ENCODE data around the gene GNRH2. TPM values are rescaled to one million over a fixed set of nuclear protein-coding genes. Genes with fewer than 3 reads are reported as not detected.

GNRH2 gene
- total and polyA plus RNA-seq, 2 donors (not counting 3 experiments of a cell fraction or from before 2014, with no cell fraction given), result 1.9 TPM; not detected in 1

DNA sequence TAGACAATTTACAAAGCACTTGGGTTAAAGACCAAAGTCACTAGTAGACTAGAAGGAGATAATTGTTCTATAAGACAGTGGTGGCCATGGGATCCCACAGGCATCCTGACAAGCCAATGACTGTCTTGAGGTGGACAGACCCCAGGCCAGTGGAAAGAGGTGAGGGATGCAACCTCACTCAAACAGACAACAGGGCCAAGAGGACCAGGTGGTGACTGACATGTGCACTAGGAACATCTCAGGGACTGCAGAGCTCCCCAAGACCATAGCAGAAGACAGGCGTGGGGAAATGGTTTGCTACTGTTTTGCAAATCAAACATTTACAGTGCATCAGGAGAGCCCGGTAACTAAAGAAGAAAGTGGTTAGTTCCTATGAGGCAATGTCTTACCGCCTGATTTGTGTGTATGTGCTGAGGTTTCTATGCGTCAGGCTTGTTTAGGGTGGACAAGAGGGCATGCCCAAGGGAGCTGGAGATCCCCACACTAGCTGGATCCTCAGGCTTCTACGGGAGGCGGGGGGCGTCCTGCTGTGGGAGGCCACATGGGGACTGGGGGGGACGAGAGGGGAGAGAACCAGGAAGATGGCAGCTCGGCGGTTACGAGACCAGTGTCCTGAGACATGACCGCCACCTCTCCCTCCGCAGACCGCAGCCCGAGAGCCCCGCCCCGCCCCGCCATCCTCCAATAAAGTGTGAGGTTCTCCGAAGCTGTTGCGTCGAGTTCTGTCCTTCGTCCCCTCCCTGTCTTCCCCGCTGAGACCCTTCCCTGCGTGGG is 1.8 kb downstream of the GNRH2 start:
- peak overlapping the region; percentile 46 for H3K9ac ChIP-seq (replicated peaks; ENCODE audit: extremely low read depth, insufficient read depth, low read length)
- no peak for TF ChIP-seq POLR2AphosphoS5 (IDR thresholded peaks at IDR 0.05; ENCODE audit: insufficient read depth, low read depth, low read length)
- TF ChIP-seq, protein P1, sequence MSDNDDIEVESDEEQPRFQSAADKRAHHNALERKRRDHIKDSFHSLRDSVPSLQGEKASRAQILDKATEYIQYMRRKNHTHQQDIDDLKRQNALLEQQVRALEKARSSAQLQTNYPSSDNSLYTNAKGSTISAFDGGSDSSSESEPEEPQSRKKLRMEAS (IDR thresholded peaks at IDR 0.05; ENCODE audit: insufficient read depth, insufficient read length), result no peak
- no peak for TF ChIP-seq JUN (IDR thresholded peaks at IDR 0.05; ENCODE audit: borderline replicate concordance, insufficient read depth, insufficient read length, low read depth)
- no peak for TF ChIP-seq GATA2 (IDR thresholded peaks at IDR 0.05; ENCODE audit: insufficient read depth, insufficient read length, low read depth, low read length)
- no peak for TF ChIP-seq FOS (IDR thresholded peaks at IDR 0.05; ENCODE audit: borderline replicate concordance, insufficient read depth, low read length)
- TF ChIP-seq EZH2 (IDR thresholded peaks at IDR 0.05; ENCODE audit: borderline replicate concordance, low read depth, low read length, severe bottlenecking), result no peak
- TF ChIP-seq, protein P2, sequence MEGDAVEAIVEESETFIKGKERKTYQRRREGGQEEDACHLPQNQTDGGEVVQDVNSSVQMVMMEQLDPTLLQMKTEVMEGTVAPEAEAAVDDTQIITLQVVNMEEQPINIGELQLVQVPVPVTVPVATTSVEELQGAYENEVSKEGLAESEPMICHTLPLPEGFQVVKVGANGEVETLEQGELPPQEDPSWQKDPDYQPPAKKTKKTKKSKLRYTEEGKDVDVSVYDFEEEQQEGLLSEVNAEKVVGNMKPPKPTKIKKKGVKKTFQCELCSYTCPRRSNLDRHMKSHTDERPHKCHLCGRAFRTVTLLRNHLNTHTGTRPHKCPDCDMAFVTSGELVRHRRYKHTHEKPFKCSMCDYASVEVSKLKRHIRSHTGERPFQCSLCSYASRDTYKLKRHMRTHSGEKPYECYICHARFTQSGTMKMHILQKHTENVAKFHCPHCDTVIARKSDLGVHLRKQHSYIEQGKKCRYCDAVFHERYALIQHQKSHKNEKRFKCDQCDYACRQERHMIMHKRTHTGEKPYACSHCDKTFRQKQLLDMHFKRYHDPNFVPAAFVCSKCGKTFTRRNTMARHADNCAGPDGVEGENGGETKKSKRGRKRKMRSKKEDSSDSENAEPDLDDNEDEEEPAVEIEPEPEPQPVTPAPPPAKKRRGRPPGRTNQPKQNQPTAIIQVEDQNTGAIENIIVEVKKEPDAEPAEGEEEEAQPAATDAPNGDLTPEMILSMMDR (IDR thresholded peaks at IDR 0.05; ENCODE audit: extremely low read depth in 1 of 2, insufficient read depth in 1 of 2, low read depth in 1 of 2, low read length in 2 of 2), result no peak
- TF ChIP-seq MYC (IDR thresholded peaks at IDR 0.05; ENCODE audit: low read depth, low read length), result no peak
- no peak for TF ChIP-seq POLR2A (IDR thresholded peaks at IDR 0.05; ENCODE audit: low read depth, low read length)
- CTCF ChIA-PET, result interaction anchor here (1.0 to 1.1 kb wide), 2 partner anchors 8 to 193 kb away, joined by 3 to 4 read pairs; no protein-coding TSS in a partner anchor

More for the DNA sequence above, 1.8 kb downstream of the GNRH2 start:
- dilution Hi-C loops (cut with MboI; ENCODE audit: extremely low pct_ligation_motif_present, low sequenced_read_pairs), result no loop called here
- Histone ChIP-seq H3K9me3 (replicated peaks; ENCODE audit: control insufficient read depth, insufficient read depth, low read length) (no peaks in the 10 kb centered on the region), H3K79me2 (ENCODE audit: control insufficient read depth, insufficient read depth, low read length) (peaks cover 9% of the 10 kb centered on the region), H3K36me3 (ENCODE audit: control insufficient read depth in 2 of 2, extremely low read depth in 1 of 2, insufficient read depth in 2 of 2, low read length in 2 of 2) (peaks cover 3 to 17% of the 10 kb centered on the region in 2 experiments), H3K9me1 (replicated peaks; ENCODE audit: control insufficient read depth, extremely low read depth, insufficient read depth, low read length) (no peaks in the 10 kb centered on the region), H4K20me1 (replicated peaks; ENCODE audit: control insufficient read depth, extremely low read depth, insufficient read depth, low read length) (no peaks in the 10 kb centered on the region), H3K4me3 (replicated peaks in 1 of 3; ENCODE audit: insufficient read depth in 1 of 3, low read depth in 1 of 3, low read length in 3 of 3) (peak overlapping the region; percentile 20 to 93 (median 63)), H3K27ac (ENCODE audit: insufficient read depth, low read depth, low read length) (no peak overlapping the region), H2AFZ (ENCODE audit: low read depth, low read length) (peak overlapping the region; percentile 64), H3K4me1 (ENCODE audit: control insufficient read depth, extremely low read depth, insufficient read depth, low read length) (peaks cover 13% of the 10 kb centered on the region), H3K27me3 (ENCODE audit: control insufficient read depth in 2 of 2, insufficient read depth in 2 of 2, low read length in 2 of 2) (no peaks in the 10 kb centered on the region), H3K4me2 (ENCODE audit: insufficient read depth, low read length) (peak overlapping the region; percentile 35)
- BruUV-seq (replicated peaks), result no TSS peak
- intact Hi-C loops (cut with micrococcal nuclease), result loop anchor here (5.0 kb wide), 1 partner anchor 173 kb away; the partner anchor contains the start of gene PTPRA
- FAIRE-seq (peak; percentile 44), DNase-seq (ENCODE audit: low read depth, low spot score) (no peak)
- POLR2A ChIA-PET, result interaction anchor here (0.6 kb wide), 2 partner anchors 135 to 1936 kb away, joined by 3 to 6 read pairs; no protein-coding TSS in a partner anchor
